GM19238 (cell line): ENCODE data around the gene RNASEH2C.
"Not testable (repeated sequence)": the region's sequence is repeated elsewhere in the genome, so short reads cannot be mapped to it uniquely, and the experiment has no call there.

Experiments used
- DNase-seq: peaks from one replicate; pipeline ENCODE4 v3.0.0; 2011; ENCODE audit warnings: low spot score; ENCODE audit not compliant: insufficient read length

Gene RNASEH2C

GRCh38 chr11:65691847-65692246 is 28.8 kb downstream of the RNASEH2C start:
- DNase-seq, result not testable (repeated sequence)

GRCh38 chr11:65685981-65686380 is 34.6 kb downstream of the RNASEH2C start:
- no peak for DNase-seq

GRCh38 chr11:65683480-65683879 is 37.1 kb downstream of the RNASEH2C start:
- DNase-seq, result not testable (repeated sequence)

DNA sequence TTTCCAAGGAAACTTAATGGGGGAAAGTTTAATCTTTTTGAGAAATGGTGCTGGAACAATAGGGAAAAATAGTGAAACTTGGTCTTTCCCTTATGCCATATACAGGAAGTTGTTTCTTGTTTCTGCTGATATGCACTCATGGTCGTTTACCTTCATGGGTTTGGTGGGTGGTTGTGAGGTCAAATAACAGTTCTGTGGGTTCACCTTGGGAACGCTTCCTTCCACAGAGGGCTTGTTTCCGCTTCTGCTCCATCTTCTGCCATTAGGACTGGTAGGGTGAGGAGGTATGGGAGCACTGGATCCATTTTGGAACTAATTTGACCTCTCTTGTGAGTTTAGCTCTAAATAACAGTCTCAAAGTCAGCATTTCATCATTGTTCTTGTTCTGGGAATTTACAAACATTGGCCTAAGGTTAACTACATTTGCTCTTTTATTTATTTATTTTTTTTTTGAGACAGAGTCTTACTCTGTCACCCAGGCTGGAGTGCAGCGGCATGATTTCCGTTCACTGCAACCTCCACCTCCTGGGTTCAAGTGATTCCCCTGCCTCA is 40.3 kb downstream of the RNASEH2C start:
- DNase-seq, result no peak

DNA sequence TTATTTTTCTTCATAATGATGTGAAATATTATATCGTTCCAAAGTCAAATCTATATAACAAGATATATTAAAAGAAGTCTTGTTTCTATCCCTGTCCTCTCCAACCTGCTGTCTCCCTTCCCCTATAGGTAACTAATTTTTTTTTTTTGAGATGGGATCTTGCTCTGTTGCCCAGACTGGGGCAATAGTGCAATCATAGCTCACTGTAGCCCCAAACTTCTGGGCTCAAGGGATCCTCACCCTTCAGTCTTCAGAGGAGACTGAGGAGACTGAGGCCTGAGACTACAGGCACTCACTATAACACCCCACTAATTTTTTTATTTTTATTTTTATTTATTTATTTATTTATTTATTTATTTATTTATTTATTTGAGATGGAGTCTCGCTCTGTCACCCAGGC is 47.6 kb downstream of the RNASEH2C start:
- no peak for DNase-seq

DNA sequence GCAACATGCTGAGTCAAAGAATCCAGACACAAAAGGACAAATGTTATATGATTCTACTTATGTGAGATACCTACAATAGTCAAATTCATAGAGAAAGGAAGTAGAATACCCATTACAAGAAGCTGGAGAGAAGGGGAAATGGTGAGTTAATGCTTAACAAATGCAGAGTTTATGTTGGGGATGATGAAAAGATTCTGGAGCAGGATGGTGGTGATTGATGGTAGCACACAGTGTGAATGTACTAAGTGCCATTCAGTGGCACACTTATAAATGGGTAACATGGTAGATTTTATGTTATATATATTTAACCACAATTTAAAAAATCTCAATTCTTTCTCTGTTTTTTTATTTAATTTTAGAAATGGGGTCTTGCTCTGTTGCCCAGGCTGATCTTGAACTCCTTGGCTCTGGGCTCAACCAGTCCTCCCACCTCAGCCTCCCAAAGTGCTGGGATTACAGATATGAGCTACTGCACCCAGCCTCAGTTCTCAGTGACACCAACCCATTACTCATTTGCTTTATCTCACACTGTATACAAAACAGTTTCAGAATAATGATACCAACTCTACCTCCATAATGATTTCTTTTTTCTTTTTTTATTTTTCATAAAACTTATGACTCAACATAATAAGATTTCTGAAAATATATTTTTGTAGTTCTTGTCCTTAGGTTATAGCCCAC is 48.3 kb downstream of the RNASEH2C start:
- no peak for DNase-seq
